Epithelial cell of prostate (primary cell): ENCODE measurements around the gene TMEM273.

ENCODE experiments used
- DNase-seq: peaks from one replicate; pipeline ENCODE4 v3.0.0-alpha.2; 2011; ENCODE audit warnings: low read depth, low spot score
- H3K27ac ChIP-seq: fragments of 450-650 bp; 2 replicates; pipeline ENCODE4 v1.5.1; 2017; ENCODE audit warnings: mild to moderate bottlenecking

The TMEM273 gene

GRCh38 chr10:49107111-49107886, 80.9 kb downstream of the TMEM273 start:
- H3K27ac ChIP-seq: no peak overlapping the region
- DNase-seq: no peak

DNA sequence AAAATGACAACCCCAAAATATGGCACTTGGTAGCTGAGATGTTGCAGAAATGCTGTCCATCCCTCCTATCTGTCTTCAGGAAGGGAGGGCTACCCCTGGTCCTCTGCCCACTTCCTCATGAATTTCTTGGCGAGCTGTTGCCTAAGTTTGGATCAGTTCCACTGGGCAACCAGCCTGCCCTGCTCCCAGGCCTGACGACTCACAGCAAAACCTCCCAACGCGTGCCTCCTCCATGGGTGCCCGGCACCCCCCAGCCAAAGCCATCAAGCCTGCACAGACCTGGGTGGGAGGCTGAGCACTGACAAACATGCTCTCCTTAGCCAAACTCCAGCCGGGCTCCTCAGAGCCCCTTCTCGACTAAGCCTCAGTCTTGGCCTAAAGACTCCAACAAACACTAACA, 81.7 kb downstream of the TMEM273 start:
- DNase-seq: no peak
- H3K27ac ChIP-seq: no peak overlapping the region

DNA sequence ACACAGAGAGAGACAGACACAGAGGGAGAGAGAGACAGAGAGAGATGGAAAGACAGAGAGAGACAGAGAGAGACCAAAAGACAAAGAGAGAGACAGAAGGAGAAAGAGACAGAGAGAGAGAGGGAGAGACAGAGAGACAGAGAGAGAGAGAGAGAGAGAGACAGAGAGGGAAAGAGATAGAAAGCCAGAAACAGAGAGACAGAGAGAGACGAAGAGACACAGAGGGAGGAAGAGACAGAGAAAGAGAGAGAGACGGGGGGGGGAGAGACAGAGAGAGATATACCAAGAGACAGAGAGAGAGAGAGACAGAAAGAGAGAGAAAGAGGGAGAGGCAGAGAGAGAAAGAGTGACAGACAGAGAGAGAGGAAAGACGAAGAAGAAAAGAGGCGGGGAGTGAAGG, 83.1 kb downstream of the TMEM273 start:
- DNase-seq: no peak
- no peak overlapping the region for H3K27ac ChIP-seq
